ENCODE results near the gene SCIMP.
"Not testable (repeated sequence)": the region's sequence is repeated elsewhere in the genome, so short reads cannot be mapped to it uniquely, and the experiment has no call there.

- not testable (repeated sequence) for TF ChIP-seq POLR2A (IDR thresholded peaks at IDR 0.05; ENCODE audit: low read length); GATA1 (IDR thresholded peaks at IDR 0.05; ENCODE audit: low read depth, low read length)
Observed at GRCh38 chr17:5175027-5175426, 59.6 kb downstream of the SCIMP start.

All from erythroblast (primary cell).